ENCODE results near the gene PALD1.

Gene PALD1

DNA sequence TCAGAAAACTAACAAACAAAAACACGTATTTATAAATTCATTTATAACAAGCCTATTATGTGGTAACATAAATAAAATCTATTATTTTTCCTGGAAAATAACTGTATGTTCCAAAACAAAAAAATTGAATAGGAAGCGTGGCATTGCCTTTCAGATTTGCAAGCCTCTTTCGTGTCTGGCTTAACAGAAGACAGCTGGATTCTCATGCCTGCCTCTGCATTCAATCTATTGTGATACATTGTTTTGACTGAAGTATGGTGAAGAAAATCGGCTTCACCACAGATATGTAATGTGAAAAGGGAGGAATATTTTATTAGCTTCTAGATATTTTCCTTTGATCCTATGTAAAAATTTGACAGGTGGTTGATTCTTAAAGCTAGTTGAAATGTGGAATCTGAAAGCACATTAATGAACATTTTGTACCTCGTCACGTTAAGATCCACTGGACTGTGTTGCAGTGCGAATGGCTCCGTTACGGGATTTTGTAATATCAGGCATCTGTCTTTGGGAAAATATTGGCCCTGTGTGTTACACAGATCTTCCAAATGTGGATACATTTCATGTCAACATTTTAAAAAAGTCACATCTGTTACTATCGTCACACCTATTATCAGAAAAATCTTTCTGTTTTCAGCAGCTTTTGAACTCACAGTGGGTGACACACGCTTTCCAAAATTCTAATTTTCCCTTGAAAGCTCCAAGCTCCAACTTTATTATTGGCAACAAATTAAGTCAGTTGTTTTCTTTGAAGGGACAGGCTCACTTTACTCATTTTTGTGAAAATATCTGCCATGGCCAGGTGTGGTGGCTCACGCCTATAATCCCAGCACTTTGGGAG, 26.2 kb downstream of the PALD1 start:
- no peak for DNase-seq (ENCODE audit: low read depth in 2 of 2)

DNA sequence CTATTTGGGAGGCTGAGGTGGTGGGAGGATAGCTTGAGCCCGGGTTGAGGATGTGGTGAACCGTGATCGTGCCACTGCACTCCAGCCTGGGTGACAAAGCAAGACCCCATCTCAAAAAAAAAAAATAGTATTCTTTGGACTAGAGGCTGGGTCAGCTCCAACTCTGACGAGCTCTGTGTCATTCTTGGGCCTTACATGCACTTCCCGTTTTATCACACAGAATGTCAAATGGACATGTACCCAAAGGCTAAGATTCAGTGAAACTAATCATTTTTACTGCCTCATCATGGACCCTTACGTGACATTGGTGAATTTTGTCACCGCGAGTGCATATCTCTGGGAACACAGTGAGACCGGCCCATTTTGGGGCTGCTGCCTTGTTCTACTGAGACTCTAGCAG, 27.3 kb downstream of the PALD1 start:
- no peak for DNase-seq (ENCODE audit: low read depth in 2 of 2)

DNA sequence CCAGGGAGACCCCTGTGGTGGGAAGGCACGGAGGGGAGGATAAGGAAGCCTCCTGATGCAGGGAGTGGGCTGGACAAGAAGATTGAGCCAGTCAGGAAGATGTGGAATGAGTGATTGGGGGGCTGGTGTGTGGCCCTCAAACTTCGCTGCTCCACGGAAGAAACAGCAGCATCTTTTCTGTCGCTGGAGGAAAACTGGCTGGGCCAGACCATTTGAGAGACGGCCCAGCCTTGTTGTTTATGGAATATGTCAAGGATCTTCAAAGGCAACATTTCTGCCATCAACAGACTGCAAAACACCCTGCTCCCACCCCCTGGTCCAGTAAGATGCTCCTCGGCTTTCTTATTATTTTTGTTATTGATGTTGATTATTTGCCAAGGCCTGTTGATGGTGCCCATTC, 29.4 kb downstream of the PALD1 start:
- DNase-seq (ENCODE audit: low read depth in 2 of 2), result no peak

DNA sequence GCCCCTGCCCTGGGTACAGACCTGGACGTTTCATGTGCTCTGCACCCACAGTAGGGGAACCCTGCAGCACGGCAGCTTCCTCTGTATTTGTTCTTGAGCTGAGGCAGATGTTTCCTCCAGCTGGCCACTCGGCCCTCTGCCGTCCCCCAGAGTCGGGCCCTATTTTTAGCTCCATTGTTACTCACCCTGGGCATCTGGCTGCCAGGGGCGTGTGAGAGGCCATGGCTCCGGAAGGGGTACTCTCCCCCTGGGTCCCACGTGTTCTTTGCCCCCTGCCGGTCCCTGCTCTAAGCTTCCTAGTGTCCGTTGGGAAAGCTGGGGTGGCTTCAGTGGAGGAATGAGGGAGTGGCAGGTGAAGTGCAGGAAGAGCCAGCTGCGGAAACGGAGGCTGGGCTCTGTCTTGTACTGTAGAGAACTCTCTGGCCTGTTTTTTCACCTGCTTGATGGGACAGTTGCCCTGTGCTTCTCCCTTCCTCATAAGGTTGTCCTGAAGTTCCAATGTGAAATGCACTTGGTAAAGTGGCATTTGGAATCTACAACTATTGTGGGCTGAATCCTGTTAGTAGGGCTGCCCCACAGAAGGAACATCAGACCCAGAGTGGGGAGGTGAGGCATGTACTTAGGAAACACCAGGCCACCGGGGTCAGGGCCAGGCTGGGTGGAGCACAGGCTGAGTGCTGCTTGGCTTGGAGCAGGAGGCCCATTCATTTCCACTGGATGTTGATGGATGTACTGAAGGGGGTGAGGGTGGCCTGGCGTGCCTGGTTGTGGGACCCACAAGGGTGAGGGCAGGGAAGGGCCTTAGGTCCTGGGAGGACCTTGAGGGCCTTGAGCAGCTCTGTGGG, 30.6 kb downstream of the PALD1 start:
- DNase-seq (ENCODE audit: low read depth in 2 of 2), result no peak

DNA sequence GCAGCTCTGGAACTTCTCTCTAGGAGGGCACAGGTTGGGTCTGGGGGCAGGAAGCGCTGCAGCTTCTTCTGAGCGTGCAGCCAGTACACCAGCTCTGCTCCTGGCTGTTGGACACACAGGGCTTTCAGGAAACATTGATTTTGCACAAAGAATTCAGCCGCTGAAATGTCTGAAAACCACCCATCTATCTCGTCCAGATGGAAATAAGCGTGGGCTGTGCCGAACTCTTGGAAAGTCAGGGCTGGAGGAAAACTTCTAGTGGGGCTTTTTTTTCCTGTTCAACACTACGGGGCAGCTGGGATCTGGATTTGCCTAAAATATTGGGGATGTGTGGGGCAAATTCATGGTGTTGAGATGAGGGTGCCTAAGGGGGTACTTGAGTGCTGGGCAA, 31.2 kb downstream of the PALD1 start:
- DNase-seq (ENCODE audit: low read depth in 2 of 2), result no peak

DNA sequence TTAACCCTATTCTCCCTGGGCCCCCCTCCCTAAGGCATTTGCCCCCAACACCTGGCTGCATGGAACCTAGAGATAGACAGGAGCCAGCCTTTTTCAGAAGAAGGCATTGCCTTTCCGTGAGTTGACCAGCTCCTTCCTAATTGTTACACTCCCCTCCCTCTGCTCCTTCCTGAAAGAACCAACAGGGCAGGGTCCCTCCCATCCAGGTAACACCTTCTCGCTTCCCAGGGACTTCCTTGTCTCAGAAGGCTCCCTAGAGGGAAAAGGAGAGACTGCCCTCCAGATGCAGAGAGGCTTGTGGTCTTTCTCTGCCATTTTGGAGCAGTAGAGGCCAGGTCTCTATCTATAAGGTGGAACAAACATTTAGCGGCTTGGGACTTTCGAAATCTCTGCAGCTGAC, 31.9 kb downstream of the PALD1 start:
- no peak for DNase-seq (ENCODE audit: low read depth in 2 of 2)

DNA sequence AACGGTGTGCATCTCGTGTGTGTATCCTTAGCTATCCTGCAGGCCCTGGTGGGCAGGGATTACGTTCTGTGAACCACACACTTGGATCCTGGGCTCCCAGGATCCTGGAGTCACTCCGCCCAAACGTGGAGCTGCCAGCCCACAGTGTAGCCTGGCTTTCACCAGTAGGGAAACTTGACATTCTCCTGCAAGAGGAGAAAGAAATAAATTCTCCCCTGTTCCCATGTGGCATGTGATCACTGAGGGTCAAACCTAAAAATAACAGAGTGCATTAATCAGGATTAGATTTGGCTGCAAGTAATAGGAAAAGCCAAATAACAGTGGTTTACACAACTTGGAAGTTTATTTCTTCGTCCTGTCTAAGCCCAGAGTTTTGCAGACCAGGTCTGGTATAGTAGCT, 32.3 kb downstream of the PALD1 start:
- DNase-seq (ENCODE audit: low read depth in 2 of 2), result no peak

DNA sequence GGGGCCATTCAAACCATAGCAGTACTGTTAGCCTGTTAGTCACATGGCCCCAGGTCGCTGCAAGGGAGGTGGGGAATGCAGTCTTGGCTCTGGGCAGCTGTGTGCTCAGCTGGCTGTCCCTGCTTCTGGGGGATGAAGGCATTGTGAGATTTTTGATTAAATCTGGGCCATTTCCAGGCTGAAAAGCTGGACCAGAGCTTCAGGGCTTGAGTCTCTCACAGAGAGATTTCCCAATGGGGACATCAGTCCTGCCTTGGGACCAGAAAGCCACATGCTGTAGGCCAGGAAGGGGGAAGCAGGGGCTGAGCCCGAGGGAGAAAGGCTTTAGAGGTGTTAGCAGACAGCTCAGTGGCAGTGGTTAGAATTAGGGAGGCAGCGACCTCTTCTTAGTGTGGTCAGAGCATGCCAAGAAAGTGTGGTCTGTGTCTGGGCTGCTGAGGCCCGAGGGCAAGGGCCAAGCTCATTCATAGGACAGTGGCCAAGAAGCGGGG, 33.6 kb downstream of the PALD1 start:
- DNase-seq (ENCODE audit: low read depth in 2 of 2), result no peak

DNA sequence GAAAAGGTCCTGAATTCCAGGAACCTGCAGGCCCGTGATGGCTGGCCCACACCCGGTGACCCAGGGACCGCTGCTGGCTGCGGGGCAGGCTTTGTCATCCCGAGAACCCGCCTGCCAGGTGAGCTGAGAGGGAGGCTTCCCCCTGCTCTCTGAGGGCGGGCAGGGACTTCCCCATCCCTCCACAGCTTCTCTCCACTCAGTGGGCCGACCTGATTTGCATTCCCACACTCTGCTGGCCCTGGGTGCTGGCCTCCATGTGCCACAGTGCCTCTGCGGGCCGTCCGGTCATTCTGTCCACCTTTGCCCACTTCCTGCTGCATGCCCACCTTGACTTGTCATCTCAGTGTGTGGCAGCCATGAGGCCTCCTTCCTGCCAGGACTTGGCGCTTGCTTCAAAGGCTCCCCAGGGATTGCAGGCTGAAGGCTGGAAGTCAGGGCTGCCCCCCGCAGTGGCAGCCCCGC, 35.3 kb downstream of the PALD1 start:
- DNase-seq (ENCODE audit: low read depth in 2 of 2), result no peak

DNA sequence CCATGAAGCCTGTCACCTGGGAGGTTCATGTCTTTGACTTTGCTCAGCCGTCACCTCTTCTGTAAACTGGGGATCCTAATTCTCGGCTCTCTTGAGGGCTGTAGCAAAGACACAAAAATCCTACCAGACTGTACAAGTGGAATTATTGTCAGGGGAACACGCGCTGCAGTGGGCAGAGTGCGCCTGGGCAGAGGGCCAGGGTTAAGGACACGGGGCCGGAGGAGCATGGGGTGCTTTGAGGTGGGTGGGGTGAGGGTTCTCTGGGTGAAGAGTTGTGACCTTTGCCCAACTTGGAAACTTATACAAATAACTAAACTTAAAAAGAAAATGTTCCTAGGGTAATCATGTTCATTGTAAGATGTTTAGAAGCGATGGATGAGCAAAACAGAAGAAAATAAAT, 36.0 kb downstream of the PALD1 start:
- no peak for DNase-seq (ENCODE audit: low read depth in 2 of 2)

DNA sequence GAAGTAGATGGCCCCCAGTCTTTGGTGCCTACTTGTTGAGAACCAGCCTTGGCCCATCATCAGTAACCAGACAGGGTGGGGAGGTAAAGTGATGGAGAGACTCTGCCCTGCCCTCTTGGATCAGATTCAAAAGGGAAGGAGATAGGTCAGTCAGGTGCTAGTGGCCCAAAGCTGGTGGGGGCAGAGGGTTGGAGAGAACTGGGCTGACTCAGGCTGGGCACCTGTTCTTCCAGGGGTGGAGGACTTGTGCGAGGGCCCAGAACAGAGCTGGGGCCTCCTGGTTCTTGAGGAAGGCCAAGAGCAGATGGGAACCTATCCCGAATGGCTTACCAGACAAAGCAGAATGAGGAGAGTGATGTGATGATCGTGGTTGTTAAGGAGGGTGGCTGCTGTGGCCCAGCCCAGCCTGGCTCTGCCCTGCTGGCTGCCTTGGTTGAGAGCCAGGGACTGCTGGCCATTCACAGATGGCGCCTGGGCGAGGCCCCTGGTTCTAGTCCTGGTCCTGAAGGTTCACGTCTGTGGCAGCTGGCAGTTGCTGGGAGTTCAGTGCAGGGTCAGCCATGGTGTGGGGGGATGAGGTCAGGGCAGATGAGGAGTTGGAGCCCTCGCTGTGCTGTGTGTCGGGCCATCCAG, 36.6 kb downstream of the PALD1 start:
- no peak for DNase-seq (ENCODE audit: low read depth in 2 of 2)

DNA sequence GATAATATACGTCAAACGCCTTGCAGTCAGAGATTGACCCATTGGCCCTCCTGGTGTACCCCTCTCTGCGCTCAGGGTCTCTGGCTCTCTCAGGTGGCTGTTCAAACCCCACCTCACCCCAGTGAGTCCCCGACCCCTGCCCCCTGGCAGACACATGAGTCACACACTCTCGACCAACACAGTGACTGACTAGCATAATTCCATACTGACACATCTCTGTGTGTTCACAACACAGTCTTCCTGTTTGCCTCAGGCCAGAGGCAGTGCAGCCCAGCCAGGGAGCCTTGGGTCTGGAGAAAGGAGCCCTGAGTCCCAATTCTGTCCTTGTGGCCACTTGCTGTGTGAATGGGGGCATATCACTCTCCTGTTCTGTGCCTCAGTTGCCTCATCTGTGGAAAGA, 40.1 kb downstream of the PALD1 start:
- no peak for DNase-seq (ENCODE audit: low read depth in 2 of 2)

DNA sequence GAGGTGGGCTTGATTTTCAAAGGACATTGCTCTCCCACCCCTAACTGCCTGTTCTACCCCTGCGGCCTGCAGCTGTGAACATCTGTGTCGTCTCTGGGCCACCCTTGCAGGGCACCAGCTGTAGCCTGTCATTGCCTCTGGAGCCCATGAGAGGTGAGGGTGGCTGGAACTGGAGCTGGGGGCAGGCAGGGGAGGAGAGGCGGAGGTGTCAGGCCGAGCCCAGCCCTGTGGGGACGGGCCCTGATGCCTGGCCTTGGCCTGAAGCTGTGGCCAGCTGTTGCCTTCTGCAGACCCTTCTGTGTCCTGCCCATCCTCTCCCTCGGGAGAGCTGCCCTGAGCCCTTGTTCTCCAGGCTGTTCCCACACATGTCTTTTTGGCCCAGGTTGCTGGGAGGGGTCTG, 44.5 kb downstream of the PALD1 start:
- no peak for DNase-seq (ENCODE audit: low read depth in 2 of 2)

DNA sequence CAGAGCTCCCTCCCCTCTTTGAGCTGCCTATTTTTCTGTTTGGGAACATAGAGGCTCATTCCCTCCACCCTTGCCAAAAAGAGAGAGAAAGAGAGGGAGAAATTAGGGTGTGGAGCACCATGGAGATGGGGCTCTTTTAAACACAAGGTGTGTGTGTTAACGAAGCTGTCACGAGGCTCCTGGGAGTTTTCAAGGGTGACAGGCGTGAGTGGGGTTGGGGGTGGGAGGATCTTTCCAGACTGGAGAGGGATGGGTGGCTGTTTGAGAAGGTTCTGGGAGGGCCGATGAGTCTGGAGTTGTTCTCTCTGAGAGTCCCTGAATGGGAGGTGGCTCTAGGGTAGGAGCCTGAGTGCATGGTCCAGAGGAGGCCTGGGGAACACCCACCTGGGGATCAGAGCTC, 45.0 kb downstream of the PALD1 start:
- DNase-seq (ENCODE audit: low read depth in 2 of 2), result no peak

DNA sequence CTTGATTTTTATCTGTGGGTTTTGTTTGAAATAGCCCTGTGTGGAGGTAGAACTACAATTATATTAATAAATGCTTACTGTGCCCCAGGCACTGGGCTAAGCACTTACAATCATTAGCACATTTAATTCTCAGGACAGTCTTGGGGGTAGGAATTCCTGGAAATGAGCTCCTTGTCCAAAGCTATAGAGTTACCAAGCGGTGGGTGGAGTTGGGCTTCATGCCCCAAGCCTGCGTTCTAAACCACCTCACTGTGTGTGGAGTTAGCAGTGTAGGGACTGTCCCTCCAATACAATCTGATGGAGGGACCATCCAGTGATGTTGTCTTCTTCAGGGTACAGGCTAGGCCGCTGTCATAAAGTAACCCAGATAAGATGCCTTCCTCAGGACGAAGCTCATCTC, 49.7 kb downstream of the PALD1 start:
- no peak for DNase-seq (ENCODE audit: low read depth in 2 of 2)

DNA sequence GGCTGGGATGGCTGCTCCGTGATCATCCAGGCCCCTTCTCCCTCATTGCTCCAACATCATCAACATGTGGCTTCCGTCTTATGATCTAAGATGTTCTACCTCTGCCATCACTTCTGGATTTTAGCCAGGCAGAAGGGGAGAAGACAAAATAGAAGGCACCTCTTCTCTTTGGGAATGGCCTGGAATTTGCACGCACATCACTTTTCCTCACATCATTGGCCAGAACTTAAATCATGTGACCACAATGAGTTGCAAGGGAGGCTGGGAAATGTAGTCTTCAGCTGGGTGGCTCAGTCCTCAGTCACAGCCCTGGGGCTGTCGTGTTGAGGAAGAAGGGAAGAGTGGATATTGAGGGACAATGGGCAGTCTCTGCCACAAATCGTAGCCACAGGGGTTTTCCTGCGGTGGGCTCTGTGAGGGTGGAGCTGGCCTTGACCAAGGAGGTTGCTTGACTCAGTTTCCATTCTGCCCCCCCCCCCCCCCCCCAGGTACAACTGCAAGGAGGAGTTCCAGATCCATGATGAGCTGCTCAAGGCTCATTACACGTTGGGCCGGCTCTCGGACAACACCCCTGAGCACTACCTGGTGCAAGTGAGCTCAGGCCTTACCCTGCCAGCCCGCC, 50.3 kb downstream of the PALD1 start:
- DNase-seq (ENCODE audit: low read depth in 2 of 2), result no peak

DNA sequence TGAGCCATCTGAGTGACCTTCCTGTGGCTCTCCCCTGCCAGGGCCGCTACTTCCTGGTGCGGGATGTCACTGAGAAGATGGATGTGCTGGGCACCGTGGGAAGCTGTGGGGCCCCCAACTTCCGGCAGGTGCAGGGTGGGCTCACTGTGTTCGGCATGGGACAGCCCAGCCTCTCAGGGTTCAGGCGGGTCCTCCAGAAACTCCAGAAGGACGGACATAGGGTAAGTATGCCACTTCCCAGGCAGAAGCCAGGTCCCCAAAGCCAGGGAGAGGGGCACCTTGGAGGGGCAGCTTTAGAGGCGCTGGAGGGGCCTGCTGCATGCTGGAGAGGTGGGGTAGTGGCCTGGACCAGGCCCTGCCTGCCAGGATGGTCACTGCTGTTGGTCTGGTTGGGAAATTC, 51.3 kb downstream of the PALD1 start:
- DNase-seq (ENCODE audit: low read depth in 2 of 2), result no peak

DNA sequence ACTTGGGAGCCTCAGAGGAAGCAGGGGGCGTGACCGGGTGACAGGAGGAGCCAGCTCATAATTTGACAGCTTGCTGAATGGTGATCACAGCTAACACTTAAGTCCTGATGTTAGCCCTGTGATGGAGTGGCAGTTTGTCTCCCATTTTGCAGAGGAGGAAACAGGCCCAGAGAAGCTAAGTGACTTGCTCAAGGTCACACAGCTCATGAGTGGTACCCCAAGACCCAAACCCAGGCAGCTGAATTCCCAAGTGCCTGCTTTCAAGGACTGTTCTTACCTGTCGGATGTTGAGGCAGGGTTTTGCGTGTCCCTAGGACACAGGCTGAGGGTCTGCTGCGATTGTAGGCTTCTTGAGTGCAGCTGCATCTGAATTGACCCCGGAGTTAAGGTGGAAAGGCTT, 51.7 kb downstream of the PALD1 start:
- no peak for DNase-seq (ENCODE audit: low read depth in 2 of 2)

DNA sequence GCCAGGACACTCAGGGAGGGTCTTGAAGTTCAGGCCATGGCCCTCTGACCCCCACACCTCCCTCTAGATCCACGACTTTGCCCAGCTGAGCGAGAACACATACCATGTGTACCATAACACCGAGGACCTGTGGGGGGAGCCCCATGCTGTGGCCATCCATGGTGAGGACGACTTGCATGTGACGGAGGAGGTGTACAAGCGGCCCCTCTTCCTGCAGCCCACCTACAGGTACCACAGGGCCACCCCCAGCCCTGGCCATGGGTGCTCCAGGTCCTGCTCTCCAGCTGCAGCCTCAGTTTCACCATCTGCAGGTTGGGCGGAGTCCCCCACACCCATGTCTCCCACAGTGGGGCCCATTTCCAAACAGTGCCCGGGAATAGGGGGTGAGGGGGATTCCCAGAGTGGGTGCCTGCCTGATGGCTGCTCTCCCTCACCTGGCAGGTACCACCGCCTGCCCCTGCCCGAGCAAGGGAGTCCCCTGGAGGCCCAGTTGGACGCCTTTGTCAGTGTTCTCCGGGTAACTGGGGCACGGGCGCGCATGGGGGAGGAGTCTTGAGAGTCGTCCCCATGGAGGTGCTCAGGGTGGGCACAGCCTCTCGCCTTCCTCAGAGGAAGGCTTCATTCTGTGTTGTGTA, 54.1 kb downstream of the PALD1 start:
- DNase-seq (ENCODE audit: low read depth in 2 of 2), result no peak

DNA sequence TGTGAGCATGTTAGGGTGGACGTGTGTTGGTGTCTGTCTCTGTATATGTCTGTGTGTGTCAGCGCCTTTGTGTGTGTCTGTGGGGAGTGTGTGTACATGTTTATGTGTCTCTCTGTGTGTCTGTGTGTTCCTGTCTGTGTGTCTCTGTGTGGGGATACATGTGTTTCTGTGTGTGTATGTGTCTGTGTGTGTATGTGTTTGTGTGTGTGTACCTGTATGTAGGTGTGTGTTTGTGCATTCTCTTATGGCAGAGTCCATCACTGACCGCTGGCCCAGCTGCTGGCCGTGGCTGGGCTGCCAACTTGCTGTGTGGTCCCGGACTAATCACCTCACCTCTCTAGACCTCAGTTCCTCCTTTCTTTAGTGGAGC, 54.6 kb downstream of the PALD1 start:
- no peak for DNase-seq (ENCODE audit: low read depth in 2 of 2)

DNA sequence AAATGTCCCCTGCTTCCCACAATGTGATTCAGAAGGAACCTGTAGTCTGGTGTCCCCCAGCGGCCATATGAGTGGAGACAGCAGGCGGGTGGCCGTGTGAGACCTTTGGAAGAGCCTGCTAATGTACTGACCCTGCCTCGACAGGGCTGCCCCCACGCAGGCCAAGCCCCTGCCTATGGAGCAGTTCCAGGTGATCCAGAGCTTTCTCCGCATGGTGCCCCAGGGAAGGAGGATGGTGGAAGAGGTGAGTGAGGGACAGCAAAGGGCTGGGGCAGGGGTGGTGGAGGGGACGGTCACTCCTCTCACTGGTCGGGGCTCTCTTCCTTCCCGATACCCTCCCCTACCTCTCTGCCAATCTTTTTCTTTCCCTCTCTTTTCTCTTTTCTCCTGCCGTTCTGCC, 55.7 kb downstream of the PALD1 start:
- DNase-seq (ENCODE audit: low read depth in 2 of 2), result no peak

DNA sequence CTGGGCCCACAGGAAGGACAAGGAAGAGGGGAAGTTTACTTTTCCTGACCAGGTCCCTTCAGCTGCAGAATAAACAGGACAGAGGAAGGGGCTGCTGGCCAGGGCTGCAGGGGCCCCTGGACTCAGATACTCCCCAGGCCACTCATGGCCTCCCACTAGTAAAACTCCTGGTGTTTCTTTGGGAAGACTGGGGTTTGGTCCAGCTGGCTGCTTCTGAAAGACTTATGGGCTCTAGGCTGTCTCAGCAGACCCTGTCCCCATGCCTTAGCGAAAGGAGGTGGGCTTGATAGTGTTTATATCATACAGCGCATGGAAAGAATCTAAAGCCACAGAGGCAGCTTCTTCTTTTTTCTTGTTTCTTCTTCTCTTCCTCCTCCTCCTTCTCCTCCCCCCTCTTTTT, 56.4 kb downstream of the PALD1 start:
- DNase-seq (ENCODE audit: low read depth in 2 of 2), result no peak

Measured in activated CD8-positive, alpha-beta memory T cell treated with anti-CD3 and anti-CD28 coated beads for 4 hours (primary cell).